Right lobe of liver (tissue), 4 donors: ENCODE data around the gene MYOF.

ENCODE experiments used
- POLR2A ChIP-seq: fragments of 450-650 bp; IDR thresholded peaks from one replicate; pipeline ENCODE4 v1.6.1; 2017; ENCODE audit warnings: antibody characterized with exemption, mild to moderate bottlenecking
- TF ChIP-seq, protein P1 (sequence below), 4 donors: fragments of 200-600 bp in 3 of 4; fragments of 450-650 bp in 1 of 4; IDR thresholded peaks; one replicate each; pipeline versions ENCODE4 v1.5.1 to v1.8.0; 2016 to 2022; ENCODE audit warnings: antibody characterized with exemption in 4 of 4, mild to moderate bottlenecking in 2 of 4
- donor health status: DM: no; HTN: no; CAD: no.
- donor health status: DM: no; HTN: no; CAD: no.
- donor health status: DM: no; HTN: yes; CAD: no.

GRCh38 chr10:93363891-93364648 lies 118.1 kb downstream of the MYOF start:
- TF ChIP-seq, protein P1, sequence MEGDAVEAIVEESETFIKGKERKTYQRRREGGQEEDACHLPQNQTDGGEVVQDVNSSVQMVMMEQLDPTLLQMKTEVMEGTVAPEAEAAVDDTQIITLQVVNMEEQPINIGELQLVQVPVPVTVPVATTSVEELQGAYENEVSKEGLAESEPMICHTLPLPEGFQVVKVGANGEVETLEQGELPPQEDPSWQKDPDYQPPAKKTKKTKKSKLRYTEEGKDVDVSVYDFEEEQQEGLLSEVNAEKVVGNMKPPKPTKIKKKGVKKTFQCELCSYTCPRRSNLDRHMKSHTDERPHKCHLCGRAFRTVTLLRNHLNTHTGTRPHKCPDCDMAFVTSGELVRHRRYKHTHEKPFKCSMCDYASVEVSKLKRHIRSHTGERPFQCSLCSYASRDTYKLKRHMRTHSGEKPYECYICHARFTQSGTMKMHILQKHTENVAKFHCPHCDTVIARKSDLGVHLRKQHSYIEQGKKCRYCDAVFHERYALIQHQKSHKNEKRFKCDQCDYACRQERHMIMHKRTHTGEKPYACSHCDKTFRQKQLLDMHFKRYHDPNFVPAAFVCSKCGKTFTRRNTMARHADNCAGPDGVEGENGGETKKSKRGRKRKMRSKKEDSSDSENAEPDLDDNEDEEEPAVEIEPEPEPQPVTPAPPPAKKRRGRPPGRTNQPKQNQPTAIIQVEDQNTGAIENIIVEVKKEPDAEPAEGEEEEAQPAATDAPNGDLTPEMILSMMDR (IDR thresholded peaks at IDR 0.05), result no peak
- no peak for TF ChIP-seq POLR2A
